Chondrocyte (in vitro differentiated cells): ENCODE results near the gene PTPRG. TPM values are rescaled to one million over a fixed set of nuclear protein-coding genes. Genes with fewer than 3 reads are reported as not detected.

Source experiments
- DNase-seq: peaks from one replicate; pipeline ENCODE4 v3.0.0; 2021; ENCODE audit warnings: mixed read lengths, low spot score
- H3K27ac Mint-ChIP-seq: one replicate; pipeline ENCODE4 v1.8.0; 2021; ENCODE audit warnings: mild to moderate bottlenecking, moderate library complexity, mixed read lengths; ENCODE audit not compliant: unreplicated experiment
- H3K27me3 Mint-ChIP-seq: 2 replicates; pipeline ENCODE4 v1.8.0; 2021; ENCODE audit warnings: low read depth, mixed read lengths
- H3K36me3 Mint-ChIP-seq: 2 replicates; pipeline ENCODE4 v1.8.0; 2021; ENCODE audit warnings: low read depth, mixed read lengths
- H3K4me1 Mint-ChIP-seq: 2 replicates; pipeline ENCODE4 v1.8.0; 2021; ENCODE audit warnings: low read depth, mild to moderate bottlenecking, mixed read lengths
- H3K4me3 Mint-ChIP-seq: one replicate; pipeline ENCODE4 v1.8.0; 2021; ENCODE audit warnings: mild to moderate bottlenecking, moderate library complexity, mixed read lengths; ENCODE audit not compliant: unreplicated experiment
- H3K9me3 Mint-ChIP-seq: 2 replicates; pipeline ENCODE4 v1.8.0; 2021; ENCODE audit warnings: low read depth, mixed read lengths
- CTCF ChIP-seq: fragments of 200-600 bp; sonication (generic); IDR thresholded peaks from 2 replicates; pipeline ENCODE4 v1.5.0; 2021; ENCODE audit warnings: antibody characterized with exemption, mild to moderate bottlenecking, moderate library complexity
- total RNA-seq: library from RNA; stranded (reverse); gene quantifications from 3 replicates; pipeline ENCODE4 v1.2.1, GENCODE V29; 2021

The PTPRG gene
- total RNA-seq, 1 donor from 2014 or later, result 45.5 TPM

- TF ChIP-seq CTCF, result no peak
- Mint-ChIP-seq H3K4me3 (no peak overlapping the region), H3K4me1 (peaks cover 64% of the 10 kb centered on the region), H3K27me3 (no peaks in the 10 kb centered on the region), H3K36me3 (no peaks in the 10 kb centered on the region), H3K9me3 (no peaks in the 10 kb centered on the region), H3K27ac (no peak overlapping the region)
- no peak for DNase-seq
These were observed 283.0 kb downstream of the PTPRG start for GRCh38 chr3:61844346-61844745.

- Mint-ChIP-seq H3K4me1 (peaks cover 56% of the 10 kb centered on the region), H3K36me3 (no peaks in the 10 kb centered on the region), H3K9me3 (no peaks in the 10 kb centered on the region), H3K27ac (no peak overlapping the region), H3K4me3 (no peak overlapping the region), H3K27me3 (no peaks in the 10 kb centered on the region)
- no peak for TF ChIP-seq CTCF
- DNase-seq, result no peak
These were observed 285.1 kb downstream of the PTPRG start for GRCh38 chr3:61846488-61846887.

- no peak for DNase-seq
- no peak overlapping the region for H3K4me3 Mint-ChIP-seq
- peaks cover 48% of the 10 kb centered on the region for H3K4me1 Mint-ChIP-seq
- no peak for TF ChIP-seq CTCF
- no peaks in the 10 kb centered on the region for H3K27me3 Mint-ChIP-seq
- no peaks in the 10 kb centered on the region for H3K36me3 Mint-ChIP-seq
- H3K9me3 Mint-ChIP-seq, result no peaks in the 10 kb centered on the region
- peak overlapping the region; percentile 78 for H3K27ac Mint-ChIP-seq
These were observed 286.6 kb downstream of the PTPRG start for GRCh38 chr3:61847784-61848462.

- Mint-ChIP-seq H3K9me3 (no peaks in the 10 kb centered on the region), H3K4me3 (no peak overlapping the region)
These were observed 287.5 kb downstream of the PTPRG start for GRCh38 chr3:61848885-61849284.

GRCh38 chr3:61853912-61854311 is 292.5 kb downstream of the PTPRG start:
- no peak for DNase-seq
- Mint-ChIP-seq H3K27ac (no peak overlapping the region), H3K9me3 (no peaks in the 10 kb centered on the region), H3K4me3 (no peak overlapping the region), H3K36me3 (no peaks in the 10 kb centered on the region), H3K4me1 (peaks cover 34% of the 10 kb centered on the region), H3K27me3 (no peaks in the 10 kb centered on the region)
- TF ChIP-seq CTCF, result no peak

More at GRCh38 chr3:61848885-61849284, 287.5 kb downstream of the PTPRG start:
- Mint-ChIP-seq H3K27ac (peak overlapping the region; percentile 19), H3K4me1 (peaks cover 45% of the 10 kb centered on the region), H3K27me3 (no peaks in the 10 kb centered on the region), H3K36me3 (no peaks in the 10 kb centered on the region)
- no peak for DNase-seq
- no peak for TF ChIP-seq CTCF
